ENCODE data around the gene ARHGAP44. TPM values are rescaled to one million over a fixed set of nuclear protein-coding genes. Genes with fewer than 3 reads are reported as not detected.

Gene ARHGAP44
- total RNA-seq, 1 donor from 2014 or later, result 8.7 TPM

GRCh38 chr17:12831839-12832238, 42.5 kb downstream of the ARHGAP44 start:
- H3K79me2 ChIP-seq (ENCODE audit: low read depth), result no peaks in the 10 kb centered on the region
- no peak overlapping the region for H3K9ac ChIP-seq

GRCh38 chr17:12839042-12839441, 49.7 kb downstream of the ARHGAP44 start:
- H3K27me3 ChIP-seq, result no peaks in the 10 kb centered on the region

More at GRCh38 chr17:12831839-12832238, 42.5 kb downstream of the ARHGAP44 start:
- H3K4me1 Mint-ChIP-seq, result no peaks in the 10 kb centered on the region
- no peaks in the 10 kb centered on the region for H3K36me3 ChIP-seq
- H3K27ac ChIP-seq, result no peak overlapping the region
- no peaks in the 10 kb centered on the region for H3K36me3 Mint-ChIP-seq
- DNase-seq (ENCODE audit: low spot score), result no peak
- H3K27me3 Mint-ChIP-seq (ENCODE audit: insufficient read depth, low read depth), result no peaks in the 10 kb centered on the region
- no peaks in the 10 kb centered on the region for H3K27me3 ChIP-seq
- no peaks in the 10 kb centered on the region for H3K4me1 ChIP-seq
- H2AFZ ChIP-seq (replicated peaks), result no peak overlapping the region
- TF ChIP-seq EZH2 (IDR thresholded peaks at IDR 0.05), result no peak
- no peak for TF ChIP-seq CTCF (IDR thresholded peaks at IDR 0.05)
- no peak for TF ChIP-seq EZH2phosphoT487 (IDR thresholded peaks at IDR 0.05)
- H3K4me2 ChIP-seq, result no peak overlapping the region
- no peaks in the 10 kb centered on the region for H3F3A ChIP-seq (ENCODE audit: low read depth)
- H3K4me3 ChIP-seq, result no peak overlapping the region
- H3K9me3 Mint-ChIP-seq, result peaks cover 25% of the 10 kb centered on the region
- no peaks in the 10 kb centered on the region for H4K20me1 ChIP-seq (ENCODE audit: low read depth)
- H3K4me3 Mint-ChIP-seq, result no peak overlapping the region
- no peak overlapping the region for H3K27ac Mint-ChIP-seq
- H3K9me3 ChIP-seq (ENCODE audit: low read depth), result no peaks in the 10 kb centered on the region

GRCh38 chr17:12842936-12843335, 53.6 kb downstream of the ARHGAP44 start:
- Histone ChIP-seq H3K9ac (no peak overlapping the region), H2AFZ (replicated peaks) (no peak overlapping the region), H3K36me3 (no peaks in the 10 kb centered on the region), H3F3A (ENCODE audit: low read depth) (no peaks in the 10 kb centered on the region), H4K20me1 (ENCODE audit: low read depth) (no peaks in the 10 kb centered on the region), H3K27me3 (no peaks in the 10 kb centered on the region), H3K27ac (no peak overlapping the region), H3K79me2 (ENCODE audit: low read depth) (no peaks in the 10 kb centered on the region), H3K9me3 (ENCODE audit: low read depth) (no peaks in the 10 kb centered on the region), H3K4me2 (no peak overlapping the region), H3K4me3 (no peak overlapping the region), H3K4me1 (no peaks in the 10 kb centered on the region)
- no peak for DNase-seq (ENCODE audit: low spot score)
- Mint-ChIP-seq H3K27me3 (ENCODE audit: insufficient read depth, low read depth) (no peaks in the 10 kb centered on the region), H3K4me1 (no peaks in the 10 kb centered on the region), H3K4me3 (no peak overlapping the region), H3K36me3 (no peaks in the 10 kb centered on the region), H3K9me3 (peaks cover 11% of the 10 kb centered on the region), H3K27ac (no peak overlapping the region)
- TF ChIP-seq EZH2 (IDR thresholded peaks at IDR 0.05) (no peak), EZH2phosphoT487 (IDR thresholded peaks at IDR 0.05) (no peak), CTCF (IDR thresholded peaks at IDR 0.05) (no peak)

More at GRCh38 chr17:12839042-12839441, 49.7 kb downstream of the ARHGAP44 start:
- Mint-ChIP-seq H3K4me1 (no peaks in the 10 kb centered on the region), H3K27me3 (ENCODE audit: insufficient read depth, low read depth) (no peaks in the 10 kb centered on the region), H3K36me3 (no peaks in the 10 kb centered on the region), H3K9me3 (peaks cover 7% of the 10 kb centered on the region), H3K4me3 (no peak overlapping the region), H3K27ac (no peak overlapping the region)
- no peaks in the 10 kb centered on the region for H4K20me1 ChIP-seq (ENCODE audit: low read depth)
- no peak overlapping the region for H3K4me2 ChIP-seq
- H3K9ac ChIP-seq, result no peak overlapping the region
- H3K9me3 ChIP-seq (ENCODE audit: low read depth), result no peaks in the 10 kb centered on the region
- no peaks in the 10 kb centered on the region for H3K36me3 ChIP-seq
- H3K79me2 ChIP-seq (ENCODE audit: low read depth), result no peaks in the 10 kb centered on the region
- TF ChIP-seq EZH2phosphoT487 (IDR thresholded peaks at IDR 0.05) (no peak), EZH2 (IDR thresholded peaks at IDR 0.05) (no peak), CTCF (IDR thresholded peaks at IDR 0.05) (no peak)
- H3K27ac ChIP-seq, result no peak overlapping the region
- H3K4me1 ChIP-seq, result no peaks in the 10 kb centered on the region
- no peak for DNase-seq (ENCODE audit: low spot score)
- no peak overlapping the region for H3K4me3 ChIP-seq
- H2AFZ ChIP-seq (replicated peaks), result no peak overlapping the region
- no peaks in the 10 kb centered on the region for H3F3A ChIP-seq (ENCODE audit: low read depth)
